Ramos (cell line): ENCODE measurements around the gene CACNA2D3.
"Not testable (repeated sequence)": the region's sequence is repeated elsewhere in the genome, so short reads cannot be mapped to it uniquely, and the experiment has no call there.

Source experiments
- in situ Hi-C: fragments of 300-500 bp; cut with MboI; formaldehyde crosslinking; loops from one replicate; pipeline ENCODE4 v1.14.3; 2022; ENCODE audit warnings: low sequenced_read_pairs; ENCODE audit not compliant: unreplicated experiment

The CACNA2D3 gene

GRCh38 chr3:54122324-54123002 lies at the start of gene CACNA2D3:
Gene CACNA2D3 (plus strand): TSS chr3:54122552.
- in situ Hi-C loops = no loop called here

DNA sequence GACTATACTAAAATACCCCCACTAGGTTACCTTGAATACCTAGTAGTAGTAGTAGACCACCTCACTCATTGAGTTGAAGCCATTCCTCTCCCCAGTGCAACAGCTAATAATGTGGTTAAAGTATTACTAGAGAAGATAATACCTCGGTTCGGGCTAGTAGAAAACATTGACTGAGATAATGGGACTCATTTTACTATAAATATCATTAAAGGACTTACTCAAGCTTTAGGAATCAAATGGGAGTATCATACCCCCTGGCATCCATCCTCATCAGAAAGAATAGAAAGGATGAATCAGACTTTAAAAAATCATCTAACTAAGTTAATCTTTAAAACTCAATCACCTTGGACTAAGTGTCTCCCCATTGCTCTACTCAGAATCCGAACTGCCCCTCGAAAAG lies 49.0 kb upstream of the CACNA2D3 start:
- in situ Hi-C loops = no loop called here

- in situ Hi-C loops = no loop called here
Measured at GRCh38 chr3:54079314-54079713, 43.0 kb upstream of the CACNA2D3 start.

DNA sequence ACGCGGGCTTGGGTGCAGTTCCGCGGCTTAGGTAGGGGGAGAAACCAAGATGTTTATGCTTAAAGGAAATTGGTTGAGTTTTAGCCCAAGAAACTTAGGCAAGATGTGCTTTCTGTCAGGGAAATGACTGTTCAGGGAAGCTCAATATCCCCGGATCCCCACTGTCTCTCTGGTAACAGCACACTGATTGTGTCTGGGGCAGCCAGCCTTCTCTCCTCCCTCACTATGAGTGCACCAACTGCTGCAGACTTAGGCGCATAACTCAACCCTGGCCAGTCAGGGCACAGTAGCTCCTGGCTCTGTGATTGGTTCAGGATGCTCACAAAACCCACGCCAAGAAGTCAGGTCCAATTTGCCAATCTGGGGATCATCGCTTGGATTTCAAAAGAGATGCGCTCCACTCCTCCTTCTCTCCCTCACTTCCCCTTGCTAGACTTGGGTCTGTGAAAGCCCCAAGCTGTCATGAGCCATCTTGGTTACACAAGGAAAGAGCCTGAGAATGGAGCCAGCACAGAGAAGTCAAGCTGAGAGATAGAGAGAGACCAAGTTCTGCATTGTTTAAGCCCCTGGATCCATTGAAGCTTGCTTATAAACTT lies 42.5 kb upstream of the CACNA2D3 start:
- in situ Hi-C loops = no loop called here

DNA sequence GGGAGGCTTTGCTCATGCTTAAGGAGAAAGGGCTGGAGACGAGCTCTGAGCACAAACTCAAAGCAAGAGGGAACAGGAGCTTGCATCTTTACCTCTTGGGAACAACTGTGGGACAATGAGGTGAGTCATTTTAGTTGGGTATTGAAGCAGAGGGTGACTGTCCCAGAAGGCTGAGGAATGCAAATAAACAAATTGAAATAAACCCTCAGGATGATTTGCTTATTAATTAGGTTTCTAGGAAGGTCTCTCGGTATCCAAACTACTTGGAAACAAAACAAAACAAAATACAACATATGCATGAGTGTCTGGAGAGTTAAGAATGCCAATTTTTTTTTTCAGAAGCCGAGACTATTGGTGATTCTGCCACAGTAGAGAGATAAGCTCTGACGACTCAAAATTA lies 38.4 kb upstream of the CACNA2D3 start:
- in situ Hi-C loops = no loop called here

- in situ Hi-C loops = no loop called here
Measured at GRCh38 chr3:54085936-54086335, 36.4 kb upstream of the CACNA2D3 start.

- in situ Hi-C loops = no loop called here
Measured at GRCh38 chr3:54086652-54087405, 35.5 kb upstream of the CACNA2D3 start.

DNA sequence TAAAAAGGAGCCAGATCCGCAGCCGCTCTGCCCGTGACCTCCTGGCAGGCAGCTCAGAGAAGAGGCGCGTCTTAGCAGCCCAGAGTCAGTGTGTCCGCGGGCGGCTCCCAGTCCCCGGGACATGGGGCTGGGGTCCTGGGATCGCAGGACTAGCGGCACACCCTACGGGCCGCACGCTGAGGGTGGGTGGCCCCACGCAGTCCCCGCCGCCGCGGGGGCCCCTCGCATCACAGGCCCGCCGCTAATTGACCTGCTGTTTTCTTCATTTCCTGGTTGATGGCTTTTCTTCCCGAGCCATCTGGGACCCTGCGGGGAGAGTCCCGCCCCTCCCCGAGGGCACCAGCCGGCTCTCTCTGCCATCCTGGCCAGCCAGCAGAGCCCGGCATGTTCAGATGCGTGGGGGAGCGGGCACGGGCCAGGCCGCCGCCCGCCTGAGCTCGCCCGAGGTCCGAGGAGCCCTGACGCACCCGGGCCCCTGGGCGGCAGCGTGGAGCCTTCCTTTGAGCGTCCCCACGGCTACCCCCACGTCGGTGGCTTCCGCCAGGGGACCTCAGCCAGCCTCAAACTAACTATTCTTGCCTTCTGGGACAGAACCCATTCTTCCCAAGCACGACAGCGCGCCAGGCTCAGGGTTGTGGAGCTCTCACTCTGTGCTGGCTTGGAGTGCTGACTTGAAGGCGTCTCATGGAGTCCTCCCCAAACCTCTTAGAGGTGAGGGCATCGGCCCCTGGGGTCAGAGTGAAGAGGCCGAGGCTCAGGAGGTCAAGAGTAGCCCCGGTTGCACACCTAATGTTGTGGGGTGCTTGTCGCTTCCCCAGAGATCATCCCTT lies 34.6 kb upstream of the CACNA2D3 start:
- in situ Hi-C loops = no loop called here

DNA sequence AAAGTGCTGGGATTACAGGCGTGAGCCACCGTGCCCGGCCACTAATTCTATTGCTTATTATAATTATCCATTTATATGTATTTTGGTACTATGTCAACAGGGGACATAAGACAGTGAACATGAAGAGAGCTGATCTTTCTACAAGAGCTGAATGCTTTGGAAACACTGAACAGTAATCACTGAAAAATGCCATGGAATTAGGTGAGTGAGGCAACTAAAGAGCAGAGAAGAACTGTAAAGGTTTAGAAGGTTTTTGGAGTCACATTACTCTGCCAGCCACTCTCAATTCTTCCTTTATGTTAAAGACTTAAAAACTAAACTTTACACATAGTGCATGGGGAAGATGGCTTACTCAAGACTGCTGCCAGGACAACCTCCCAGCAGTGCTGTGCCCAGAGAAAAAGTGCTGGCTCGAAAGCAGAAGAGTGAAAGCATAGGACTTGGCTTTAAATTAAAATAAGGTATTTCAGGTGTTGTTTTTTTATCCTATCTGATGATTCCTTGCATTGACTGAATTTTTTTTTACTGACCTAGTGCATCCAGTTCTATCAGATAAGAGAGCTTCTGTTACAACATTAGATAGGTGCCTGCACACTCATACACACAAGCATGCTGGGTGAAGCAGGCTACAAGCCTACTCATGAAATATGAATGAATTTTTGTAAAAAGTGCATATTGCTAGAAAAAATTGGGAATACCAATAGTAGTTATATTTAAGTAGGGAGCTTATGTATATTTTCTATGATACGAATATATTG lies 28.7 kb upstream of the CACNA2D3 start:
- in situ Hi-C loops = no loop called here

DNA sequence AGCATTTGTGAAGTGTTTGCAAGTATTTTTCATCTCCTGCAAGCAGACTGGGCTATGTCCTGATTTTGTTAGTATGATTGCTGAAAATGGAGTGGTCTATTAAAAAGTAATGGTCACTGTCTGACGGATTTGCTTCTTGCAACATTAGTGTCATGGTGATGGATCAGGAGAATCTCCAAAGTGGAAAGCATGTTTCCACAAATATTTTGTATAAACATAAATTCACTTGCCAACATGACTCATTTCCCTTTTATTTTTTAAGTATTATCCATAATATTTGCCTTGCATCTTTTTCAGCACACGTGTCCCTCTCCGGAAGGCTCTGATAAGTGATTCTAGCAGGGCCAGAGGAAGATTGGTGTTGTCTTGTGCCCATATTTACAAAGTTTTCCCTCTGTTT lies 27.4 kb upstream of the CACNA2D3 start:
- in situ Hi-C loops = no loop called here

DNA sequence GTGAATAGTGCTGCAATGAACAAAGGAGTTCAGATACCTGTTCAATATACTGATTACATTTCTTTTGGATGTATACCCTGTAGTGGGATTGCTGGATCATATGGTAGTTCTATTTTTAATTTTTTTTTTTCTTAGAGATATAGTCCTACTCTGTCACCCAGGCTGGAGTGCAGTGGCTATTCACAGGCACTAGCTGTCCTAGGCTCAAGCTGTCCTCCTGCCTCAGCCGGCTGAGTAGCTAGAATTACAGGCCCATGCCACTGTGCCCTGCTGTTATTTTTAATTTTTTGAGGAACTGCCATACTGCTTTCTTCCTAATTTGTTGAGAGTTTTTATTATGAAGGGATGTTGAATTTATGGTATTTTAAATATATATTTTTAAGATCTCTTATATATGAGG lies 23.0 kb upstream of the CACNA2D3 start:
- in situ Hi-C loops = no loop called here

- in situ Hi-C loops = no loop called here
Measured at GRCh38 chr3:54104084-54104483, 18.3 kb upstream of the CACNA2D3 start.

DNA sequence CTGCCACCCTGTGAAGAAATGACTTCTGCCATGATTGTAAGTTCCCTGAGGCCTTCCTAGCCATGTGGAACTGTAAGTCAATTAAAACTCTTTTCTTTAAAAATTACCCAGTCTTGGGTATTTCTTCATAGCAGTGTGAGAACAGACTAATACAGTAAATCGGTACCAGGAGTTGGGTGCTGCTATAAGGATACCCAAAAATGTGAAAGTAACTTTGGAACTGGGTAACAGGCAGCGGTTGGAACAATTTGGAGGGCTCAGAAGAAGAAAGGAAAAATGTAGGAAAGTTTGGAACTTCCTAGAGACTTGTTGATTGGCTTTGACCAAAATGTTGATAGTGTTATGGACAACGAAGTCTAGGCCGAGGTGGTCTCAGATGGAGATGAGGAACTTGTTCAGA lies 6.2 kb upstream of the CACNA2D3 start:
- in situ Hi-C loops = not testable (repeated sequence)

GRCh38 chr3:54120657-54121413 lies 1.5 kb upstream of the CACNA2D3 start:
- in situ Hi-C loops = no loop called here

DNA sequence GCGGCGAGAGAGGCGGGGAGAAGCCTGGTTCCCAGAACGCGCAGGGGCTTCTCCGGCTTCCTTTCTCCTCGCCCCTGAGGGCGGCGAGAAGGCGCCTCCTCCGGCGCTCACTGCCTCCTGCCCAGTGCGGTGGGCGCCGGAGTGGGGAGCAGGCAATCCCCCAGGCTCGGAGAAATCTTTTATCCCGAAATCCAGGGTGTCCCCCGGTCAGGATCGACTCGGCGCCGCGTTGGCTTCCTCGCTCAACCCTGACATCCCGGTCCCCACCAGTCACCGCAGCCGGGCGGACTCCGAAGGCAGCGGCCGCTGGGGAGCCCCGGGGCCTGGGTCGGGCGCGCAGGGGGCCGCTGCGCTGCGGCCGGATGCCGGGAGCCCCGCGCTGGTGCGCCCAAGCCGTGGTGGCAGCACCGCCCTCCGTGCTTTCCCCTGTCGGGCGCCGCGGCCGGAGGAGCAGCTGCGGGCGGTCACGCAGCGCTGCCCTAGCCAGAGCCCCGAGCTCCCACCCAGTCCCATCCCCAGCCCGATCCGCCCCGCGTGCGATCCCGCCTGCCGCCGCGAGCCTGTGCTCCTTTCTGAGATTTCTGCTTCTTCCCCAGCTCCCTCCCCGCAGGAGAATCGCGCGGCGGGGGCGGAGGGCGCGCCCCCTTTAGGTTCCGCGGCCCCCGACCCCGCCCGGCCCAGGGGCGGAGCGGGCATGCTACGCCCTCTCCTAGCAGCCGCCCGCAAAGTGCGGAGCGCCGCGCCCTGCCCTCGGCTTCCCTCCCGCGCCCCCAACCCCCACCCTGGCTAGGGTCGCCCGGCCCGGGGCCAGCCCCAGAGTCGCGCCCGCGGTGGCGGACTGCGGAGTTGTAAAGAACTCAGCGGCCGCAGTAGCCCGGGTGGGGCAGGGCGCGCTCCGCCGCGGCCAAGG lies 683 bp upstream of the CACNA2D3 start:
- in situ Hi-C loops = no loop called here

- in situ Hi-C loops = no loop called here
Measured at GRCh38 chr3:54123003-54123775, 837 bp downstream of the CACNA2D3 start.

GRCh38 chr3:54123776-54124196 lies 1.4 kb downstream of the CACNA2D3 start:
- in situ Hi-C loops = no loop called here
